Rectal smooth muscle tissue (tissue), 1 donor: ENCODE measurements around the gene SAMD1.

Experiments
- H3K27ac ChIP-seq: one replicate; pipeline ENCODE4 v1.7.0; 2013; ENCODE audit warnings: low read depth, low read length, inconsistent platforms
- H3K27me3 ChIP-seq: one replicate; pipeline ENCODE4 v1.7.0; 2013; ENCODE audit warnings: low read length; ENCODE audit not compliant: control insufficient read depth, insufficient read depth
- H3K36me3 ChIP-seq: one replicate; pipeline ENCODE4 v1.7.0; 2013; ENCODE audit warnings: low read length; ENCODE audit not compliant: control insufficient read depth, insufficient read depth
- H3K4me1 ChIP-seq: one replicate; pipeline ENCODE4 v1.7.0; 2013; ENCODE audit warnings: low read length; ENCODE audit not compliant: control insufficient read depth, insufficient read depth
- H3K4me3 ChIP-seq: one replicate; pipeline ENCODE4 v1.7.0; 2013; ENCODE audit warnings: low read length
- H3K9ac ChIP-seq: one replicate; pipeline ENCODE4 v1.7.0; 2013; ENCODE audit warnings: low read length

The SAMD1 gene

DNA sequence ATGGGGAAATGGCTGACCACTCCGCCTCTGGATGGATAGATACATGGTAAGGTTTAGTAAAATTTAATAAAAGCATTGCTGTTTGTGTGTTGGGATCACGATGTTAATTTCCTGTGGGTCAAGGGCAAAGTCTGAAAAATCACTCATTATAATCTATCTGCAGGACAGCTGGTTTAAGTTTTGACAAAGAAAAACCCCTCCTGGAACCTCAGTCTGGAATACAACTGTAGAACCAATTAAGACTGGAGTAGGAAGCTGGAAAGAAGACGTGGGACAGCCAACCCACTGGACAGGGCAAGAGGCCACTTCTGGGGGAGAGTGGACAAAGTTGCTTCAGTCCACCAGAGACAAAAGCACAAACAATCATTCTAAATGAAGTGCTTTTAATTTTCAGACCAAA, 28.6 kb upstream of the SAMD1 start:
- H3K36me3 ChIP-seq: no peaks in the 10 kb centered on the region
- no peak overlapping the region for H3K4me3 ChIP-seq
- H3K27ac ChIP-seq: peak overlapping the region; percentile 95
- peaks cover 19% of the 10 kb centered on the region for H3K4me1 ChIP-seq
- H3K9ac ChIP-seq: peak overlapping the region; percentile 86
- H3K27me3 ChIP-seq: no peaks in the 10 kb centered on the region

DNA sequence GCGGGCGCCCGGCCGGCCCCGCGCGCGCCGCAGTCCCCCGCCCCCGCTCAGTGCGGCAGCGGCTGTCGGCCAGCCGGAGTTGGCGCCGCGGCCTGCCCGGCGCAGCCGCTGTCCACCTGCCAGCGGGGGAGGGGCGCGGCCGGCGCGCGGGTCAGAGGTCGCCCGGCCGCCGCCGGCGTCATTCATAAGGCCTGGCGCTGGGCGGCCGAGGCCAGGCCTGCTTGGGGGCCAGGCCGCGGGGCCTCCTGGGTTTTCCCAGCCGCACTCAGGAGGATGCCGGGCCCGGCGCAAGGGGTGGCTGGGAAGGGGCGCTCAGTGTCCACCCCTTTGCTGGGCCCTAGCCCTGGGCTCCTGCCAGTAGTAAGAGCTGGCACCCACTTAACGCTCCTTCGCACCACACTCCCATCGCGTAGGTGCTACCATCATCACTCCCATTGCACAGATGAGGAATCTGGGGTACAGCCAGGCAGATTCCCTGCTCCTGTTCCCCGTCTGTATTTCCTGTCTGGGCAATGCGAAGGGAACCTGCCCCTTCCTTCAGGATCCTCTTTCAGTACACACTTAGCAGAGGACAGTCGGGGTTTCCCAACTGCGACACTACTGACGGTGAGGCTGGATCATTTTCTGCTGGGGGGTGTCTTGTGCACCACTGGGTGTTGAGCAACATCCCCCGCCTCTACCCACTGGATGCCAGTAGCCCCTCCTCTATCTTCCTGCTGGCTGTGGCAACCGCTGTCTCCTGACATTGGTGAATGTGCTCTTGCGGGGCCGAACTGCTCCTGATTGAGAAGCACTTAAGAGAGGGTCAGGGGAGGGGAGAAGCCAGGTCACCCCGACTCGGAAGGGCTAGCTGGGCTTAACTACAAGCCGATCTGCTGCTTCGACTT, 27.9 kb upstream of the SAMD1 start:
- Histone ChIP-seq H3K4me3 (peak overlapping the region; percentile 72), H3K9ac (peak overlapping the region; percentile 86), H3K4me1 (peaks cover 23% of the 10 kb centered on the region), H3K27me3 (no peaks in the 10 kb centered on the region), H3K27ac (peak overlapping the region; percentile 95), H3K36me3 (no peaks in the 10 kb centered on the region)

DNA sequence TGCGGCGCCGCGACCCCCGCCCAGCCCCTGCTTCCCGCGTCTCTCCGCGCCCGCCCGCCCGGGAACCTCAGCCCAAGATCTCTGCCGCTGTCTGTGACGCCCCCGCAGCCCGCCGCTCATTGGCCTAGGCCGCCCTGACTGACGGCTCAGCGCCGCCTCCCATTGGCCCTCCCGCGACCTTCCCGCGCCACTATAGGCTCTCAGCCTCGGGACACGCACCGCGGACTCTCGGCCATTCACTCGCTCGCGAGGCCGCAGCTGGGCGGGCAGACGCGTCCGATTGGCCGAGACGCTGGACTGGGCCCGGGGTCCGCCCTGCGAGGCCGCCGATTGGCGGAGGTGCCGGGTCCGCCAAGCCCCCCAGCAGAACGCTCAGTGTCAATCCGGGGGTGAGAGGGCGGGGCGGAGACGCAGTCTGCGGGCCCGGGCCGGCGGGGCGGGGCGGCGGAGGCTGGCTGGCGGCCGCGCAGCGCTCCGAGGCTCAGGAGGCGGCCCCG, 27.2 kb upstream of the SAMD1 start, which contains the start of gene PRKACA:
Gene PRKACA, minus strand, starts transcription at position 95 of the 497 bp plus-strand sequence. CDS start 215 bp downstream, outside the sequence.
- Histone ChIP-seq H3K27me3 (no peaks in the 10 kb centered on the region), H3K27ac (peak within 1 kb of the TSS; percentile 95), H3K4me1 (peaks cover 30% of the 10 kb centered on the region), H3K36me3 (no peaks in the 10 kb centered on the region), H3K4me3 (peak within 1 kb of the TSS; percentile 74), H3K9ac (peak within 1 kb of the TSS; percentile 86)

DNA sequence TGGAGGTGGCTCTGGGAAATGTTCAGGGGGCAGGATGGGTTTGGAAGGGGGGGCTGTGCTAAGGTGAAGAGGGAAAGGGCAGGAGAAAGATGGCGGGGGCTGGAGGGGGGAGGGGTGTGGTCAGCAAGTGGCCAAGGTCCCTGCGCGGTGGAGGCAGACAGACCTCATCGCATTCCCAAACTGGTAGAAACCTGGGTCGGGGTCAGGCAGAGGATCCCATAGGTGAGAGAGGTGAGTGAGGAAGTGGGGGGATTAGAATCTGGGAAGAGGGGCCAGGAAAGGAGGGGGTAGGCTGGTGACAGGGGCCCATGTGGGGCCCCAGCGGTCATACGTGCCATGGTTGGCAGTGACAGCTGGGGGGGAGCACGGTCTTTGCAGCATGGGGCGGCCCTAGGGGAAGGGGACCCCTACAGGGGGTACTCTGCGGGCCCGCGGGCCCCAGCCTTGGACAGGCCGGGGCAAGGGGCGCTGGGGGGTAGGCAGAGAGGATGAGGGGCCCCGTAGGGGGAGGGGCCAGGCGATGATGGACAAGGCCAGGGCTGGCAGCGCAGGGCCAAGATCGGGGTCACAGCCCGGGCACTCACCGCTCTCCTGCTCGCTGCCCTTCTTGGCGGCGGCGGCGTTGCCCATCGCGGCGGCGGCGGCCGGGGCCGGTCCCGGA, 26.5 kb upstream of the SAMD1 start:
- Histone ChIP-seq H3K9ac (peak overlapping the region; percentile 13), H3K27ac (peak overlapping the region; percentile 63), H3K4me1 (peaks cover 33% of the 10 kb centered on the region), H3K36me3 (no peaks in the 10 kb centered on the region), H3K27me3 (no peaks in the 10 kb centered on the region), H3K4me3 (peak overlapping the region; percentile 74)

DNA sequence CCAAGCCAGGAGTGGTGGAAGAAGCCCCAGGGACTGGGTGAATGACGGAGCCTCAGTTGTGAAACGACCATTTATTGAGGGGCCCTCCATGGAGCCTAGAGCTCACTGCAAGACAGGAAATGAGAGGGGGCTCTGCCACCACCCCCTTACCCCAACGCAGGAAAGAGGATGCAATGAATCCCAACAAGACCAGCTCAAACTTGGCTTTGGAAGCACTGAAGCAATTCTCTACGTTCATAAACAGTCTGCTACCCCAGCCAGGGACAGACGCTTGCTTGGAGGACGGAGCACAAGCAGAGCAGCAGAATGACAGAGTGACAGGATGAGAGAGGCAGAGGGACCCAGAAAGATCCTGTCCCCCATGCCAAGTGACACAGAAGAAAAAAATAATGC, 26.0 kb upstream of the SAMD1 start:
- peak overlapping the region; percentile 28 for H3K27ac ChIP-seq
- no peaks in the 10 kb centered on the region for H3K27me3 ChIP-seq
- H3K9ac ChIP-seq: peak overlapping the region; percentile 13
- H3K36me3 ChIP-seq: no peaks in the 10 kb centered on the region
- peak overlapping the region; percentile 74 for H3K4me3 ChIP-seq
- peaks cover 33% of the 10 kb centered on the region for H3K4me1 ChIP-seq

DNA sequence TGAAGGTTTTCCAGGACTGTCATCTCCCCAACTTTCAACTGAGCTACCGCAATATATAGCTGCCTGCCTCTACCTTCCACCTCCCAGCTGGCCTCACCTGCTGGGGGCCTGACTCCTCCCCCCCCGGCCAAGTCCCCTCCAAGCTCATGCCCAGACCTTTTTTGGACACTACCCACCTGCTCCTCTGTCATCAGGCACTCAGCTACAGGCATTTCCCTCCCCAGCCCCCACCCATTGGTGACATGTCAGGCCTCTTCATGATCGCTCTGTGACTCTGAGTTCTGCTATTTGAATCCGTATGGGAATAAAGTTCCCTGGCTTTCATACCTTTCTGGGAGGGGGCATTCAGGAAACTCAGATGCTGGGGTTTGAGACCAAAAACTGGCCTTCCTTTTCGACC, 25.2 kb upstream of the SAMD1 start:
- no peak overlapping the region for H3K27ac ChIP-seq
- no peak overlapping the region for H3K4me3 ChIP-seq
- peaks cover 33% of the 10 kb centered on the region for H3K4me1 ChIP-seq
- H3K27me3 ChIP-seq: no peaks in the 10 kb centered on the region
- H3K36me3 ChIP-seq: no peaks in the 10 kb centered on the region
- no peak overlapping the region for H3K9ac ChIP-seq

- no peak overlapping the region for H3K4me3 ChIP-seq
- no peak overlapping the region for H3K27ac ChIP-seq
- no peaks in the 10 kb centered on the region for H3K36me3 ChIP-seq
- no peak overlapping the region for H3K9ac ChIP-seq
- H3K27me3 ChIP-seq: no peaks in the 10 kb centered on the region
- H3K4me1 ChIP-seq: peaks cover 33% of the 10 kb centered on the region
Measured at GRCh38 chr19:14114854-14115253, 24.3 kb upstream of the SAMD1 start.

- no peak overlapping the region for H3K27ac ChIP-seq
- no peak overlapping the region for H3K9ac ChIP-seq
- no peaks in the 10 kb centered on the region for H3K27me3 ChIP-seq
- no peaks in the 10 kb centered on the region for H3K36me3 ChIP-seq
- no peak overlapping the region for H3K4me3 ChIP-seq
- H3K4me1 ChIP-seq: peaks cover 33% of the 10 kb centered on the region
Measured at GRCh38 chr19:14114439-14114838, 23.9 kb upstream of the SAMD1 start.

GRCh38 chr19:14113762-14114414, 23.3 kb upstream of the SAMD1 start:
- H3K4me1 ChIP-seq: peaks cover 29% of the 10 kb centered on the region
- H3K27me3 ChIP-seq: no peaks in the 10 kb centered on the region
- H3K36me3 ChIP-seq: no peaks in the 10 kb centered on the region
- no peak overlapping the region for H3K9ac ChIP-seq
- H3K4me3 ChIP-seq: no peak overlapping the region
- peak overlapping the region; percentile 68 for H3K27ac ChIP-seq

DNA sequence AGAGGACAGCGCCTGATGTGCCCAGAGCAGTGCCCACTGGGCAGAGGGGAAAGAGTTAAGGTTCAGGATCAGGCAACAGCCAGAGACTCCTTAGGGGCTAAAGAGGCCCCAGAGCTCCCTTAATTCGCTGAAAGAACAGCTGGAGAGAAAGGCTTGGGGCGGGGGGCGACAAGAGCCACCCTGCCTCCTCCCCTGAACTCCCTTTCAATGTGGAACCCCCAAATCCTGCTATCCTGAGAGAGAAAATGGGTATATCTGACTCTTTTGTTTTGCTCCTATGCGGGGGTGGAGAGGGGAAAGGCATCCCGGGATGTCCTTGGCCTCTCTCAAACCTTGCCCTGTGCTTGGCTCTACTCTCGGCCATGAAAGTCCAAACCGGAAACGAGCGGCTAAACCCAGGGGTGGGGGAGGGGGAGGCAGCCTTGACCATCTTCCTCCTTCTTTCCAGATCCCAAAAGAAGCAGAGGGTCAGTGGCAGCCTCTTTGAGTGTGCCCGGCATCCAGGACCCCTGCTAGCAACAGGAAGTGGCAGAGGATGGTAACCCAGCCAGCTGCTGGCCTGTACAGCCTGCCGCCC, 22.3 kb upstream of the SAMD1 start:
- Histone ChIP-seq H3K9ac (no peak overlapping the region), H3K27me3 (no peaks in the 10 kb centered on the region), H3K4me3 (peak overlapping the region; percentile 29), H3K4me1 (peaks cover 24% of the 10 kb centered on the region), H3K36me3 (no peaks in the 10 kb centered on the region), H3K27ac (peak overlapping the region; percentile 68)

- peak overlapping the region; percentile 68 for H3K27ac ChIP-seq
- peak overlapping the region; percentile 29 for H3K4me3 ChIP-seq
- peaks cover 30% of the 10 kb centered on the region for H3K4me1 ChIP-seq
- H3K36me3 ChIP-seq: no peaks in the 10 kb centered on the region
- no peaks in the 10 kb centered on the region for H3K27me3 ChIP-seq
- H3K9ac ChIP-seq: no peak overlapping the region
Measured at GRCh38 chr19:14112051-14112808, 21.7 kb upstream of the SAMD1 start.
